ENCODE results near the gene MDFIC2.

Gene MDFIC2

GRCh38 chr3:70177881-70178645 lies 134.4 kb downstream of the MDFIC2 start:
- no peak for DNase-seq

GRCh38 chr3:70176224-70176623 lies 136.2 kb downstream of the MDFIC2 start:
- DNase-seq = no peak

GRCh38 chr3:70156808-70157207 lies 155.6 kb downstream of the MDFIC2 start:
- DNase-seq = no peak

- no peak for DNase-seq
Observed at GRCh38 chr3:70150599-70150998, 161.8 kb downstream of the MDFIC2 start.

GRCh38 chr3:70149714-70150400 lies 162.6 kb downstream of the MDFIC2 start:
- DNase-seq = no peak
